Hindlimb muscle (tissue), 1 donor: ENCODE results near the gene AASDH. TPM values are rescaled to one million over a fixed set of nuclear protein-coding genes. Genes with fewer than 3 reads are reported as not detected.

ENCODE experiments used
- DNase-seq: peaks from one replicate; pipeline ENCODE4 v3.0.0-alpha.2; 2013
- polyA plus RNA-seq: library from polyadenylated mRNA; unstranded; fragments of 120-200 nt; gene quantifications from one replicate; pipeline ENCODE4 v1.2.1, GENCODE V29; 2013; ENCODE audit not compliant: insufficient read length

Gene AASDH
- 11.7 TPM for polyA plus RNA-seq

DNA sequence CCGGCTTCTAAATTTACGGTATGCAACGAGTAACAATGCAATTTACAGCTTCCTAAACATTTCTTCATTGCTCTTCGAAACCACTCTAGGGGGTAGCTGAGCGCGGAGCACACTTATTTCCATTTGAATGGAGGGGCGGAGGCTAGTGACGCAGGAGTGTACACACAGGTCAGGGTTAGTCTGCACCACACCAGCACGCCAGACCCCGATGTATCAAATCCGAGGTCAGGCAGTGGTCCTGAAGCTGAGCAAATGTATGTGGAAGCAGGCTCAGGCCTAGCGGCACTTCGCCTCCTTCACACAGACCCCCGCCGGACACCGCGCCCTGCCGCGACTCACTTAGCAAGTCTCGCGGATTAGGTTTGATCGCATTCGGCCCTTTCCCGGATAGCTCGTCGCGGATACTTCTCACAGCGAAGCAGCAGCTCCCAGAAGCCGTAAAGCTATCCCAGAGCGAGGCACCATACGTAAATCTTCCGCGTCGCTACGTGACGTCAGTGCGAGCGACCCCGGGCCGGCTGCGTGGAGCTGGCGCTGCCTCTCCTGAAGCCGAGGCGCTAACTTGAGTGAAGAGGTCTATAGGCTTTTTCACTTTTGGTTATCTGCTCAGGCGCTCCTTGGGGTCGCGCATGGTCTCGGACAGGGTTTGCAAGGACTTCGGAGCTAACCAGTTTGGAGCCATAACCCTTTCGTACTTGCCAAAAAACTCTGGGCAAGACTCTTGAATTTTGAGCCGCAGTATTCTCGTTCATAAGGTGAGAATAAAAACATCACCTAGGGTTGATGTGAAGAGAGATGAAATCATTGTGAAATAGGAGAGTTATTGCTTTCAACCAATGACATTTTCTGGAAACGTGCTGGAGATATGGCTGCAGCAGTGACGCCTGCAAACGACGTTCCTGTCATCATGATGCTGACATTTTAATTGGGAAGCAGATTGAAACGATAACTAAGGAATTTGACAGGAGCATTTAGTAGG, at the start of gene AASDH:
AASDH (minus strand) TSS at position 469 of the 979 bp plus-strand sequence. CDS start 3,192 bp downstream, outside the sequence.
- DNase-seq = peak; percentile 97

DNA sequence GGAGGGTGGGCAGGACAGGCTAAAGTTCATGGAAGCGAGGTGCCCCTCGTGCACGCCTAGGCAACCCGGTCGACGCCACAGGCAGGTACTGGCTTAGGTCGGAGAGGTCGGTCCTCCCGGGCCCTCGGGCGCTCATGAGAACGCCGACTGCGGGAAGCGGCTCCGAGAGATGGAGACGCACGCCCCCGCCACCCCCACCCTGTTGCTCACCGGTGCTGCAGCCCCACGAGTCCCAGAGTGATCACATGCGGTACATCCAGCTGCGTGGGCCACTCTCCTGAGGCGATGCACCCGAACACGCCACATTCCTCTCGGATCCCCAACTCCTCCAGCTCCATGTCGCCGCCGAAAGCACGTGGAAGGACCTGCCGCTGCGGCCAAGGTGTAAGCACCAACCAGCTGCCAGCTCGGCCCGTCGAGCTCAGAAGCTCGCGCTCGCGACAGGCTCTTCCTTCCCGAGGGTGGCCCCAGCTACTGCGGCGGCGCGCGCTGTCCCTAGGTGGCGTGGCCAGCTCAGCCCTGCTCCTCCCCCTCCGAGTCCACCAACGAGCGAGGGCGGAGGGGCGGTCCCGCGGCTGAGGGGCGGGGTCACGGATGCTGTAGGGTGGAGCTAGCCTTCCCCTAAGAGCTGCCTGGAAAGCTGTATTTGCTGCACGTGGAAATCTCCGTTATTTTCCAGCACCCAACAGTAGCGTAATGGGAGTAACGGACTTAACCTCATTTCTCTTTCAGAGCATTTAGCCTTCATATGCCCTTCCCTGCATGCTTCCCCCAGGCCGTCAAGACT, 48.0 kb upstream of the AASDH start, which contains the start of gene PPAT:
PPAT (minus strand) TSS at position 476 of the 787 bp plus-strand sequence; CDS start at position 338, 138 bp downstream.
- DNase-seq = peak; percentile 98

- DNase-seq = peak; percentile 36
Observed at GRCh38 chr4:56434599-56435139, 47.4 kb upstream of the AASDH start.

GRCh38 chr4:56433280-56433679, 46.0 kb upstream of the AASDH start:
- no peak for DNase-seq

DNA sequence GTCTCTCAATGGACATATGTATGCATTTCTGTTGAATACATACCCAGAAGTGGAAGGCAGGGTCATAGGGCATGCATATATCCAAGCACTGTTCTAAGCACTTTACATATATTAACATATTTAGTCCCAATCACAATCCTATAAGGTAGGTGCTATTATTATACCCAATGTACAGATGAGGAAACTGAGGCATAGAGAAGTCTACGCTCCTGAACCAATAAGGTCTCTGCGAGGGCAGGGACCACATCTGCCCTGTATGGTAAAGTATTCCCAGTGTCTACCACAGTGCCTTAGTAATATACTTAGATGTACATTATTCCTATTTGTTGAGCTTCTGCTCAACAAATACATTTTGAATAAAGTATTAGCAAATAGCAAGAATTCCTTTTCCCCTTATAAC, 42.9 kb upstream of the AASDH start:
- no peak for DNase-seq

- no peak for DNase-seq
Observed at GRCh38 chr4:56427179-56427578, 39.9 kb upstream of the AASDH start.

DNA sequence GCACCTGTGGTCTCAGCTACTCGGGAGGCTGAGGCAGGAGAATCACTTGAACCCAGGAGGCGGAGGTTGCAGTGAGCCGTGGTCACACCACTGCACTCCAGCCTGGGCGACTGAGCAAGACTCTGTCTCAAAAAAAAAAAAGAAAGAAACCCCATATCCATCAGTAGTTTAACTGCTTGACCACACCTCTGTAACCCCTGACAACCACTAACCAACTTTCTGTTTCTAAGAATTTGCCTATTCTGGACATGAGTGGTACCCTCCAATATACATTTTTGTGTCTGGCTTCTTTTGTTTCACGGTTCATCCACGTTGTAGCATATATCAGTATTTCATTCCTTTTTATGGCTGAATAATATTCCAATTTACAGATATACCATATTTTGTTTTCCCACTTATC, 39.0 kb upstream of the AASDH start:
- no peak for DNase-seq

DNA sequence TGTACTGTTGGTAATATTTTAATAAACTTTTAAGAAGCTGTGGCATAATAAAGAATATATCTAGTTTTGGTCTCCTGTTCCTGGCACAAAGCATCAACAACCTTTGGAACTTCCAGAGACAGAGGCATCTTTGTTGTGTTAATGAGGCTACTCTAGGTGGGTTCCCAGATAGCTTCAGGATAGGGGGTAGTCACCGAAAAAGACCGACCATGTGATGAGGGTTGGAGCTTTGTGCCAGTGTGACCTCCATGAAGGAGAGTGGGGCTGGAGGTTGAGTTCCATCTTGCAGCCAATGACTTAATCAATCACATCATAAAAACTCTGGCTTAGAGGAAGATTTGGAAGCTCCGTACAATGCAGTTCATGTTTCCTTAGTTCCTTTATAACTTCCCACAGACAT, 38.2 kb upstream of the AASDH start:
- DNase-seq = no peak

DNA sequence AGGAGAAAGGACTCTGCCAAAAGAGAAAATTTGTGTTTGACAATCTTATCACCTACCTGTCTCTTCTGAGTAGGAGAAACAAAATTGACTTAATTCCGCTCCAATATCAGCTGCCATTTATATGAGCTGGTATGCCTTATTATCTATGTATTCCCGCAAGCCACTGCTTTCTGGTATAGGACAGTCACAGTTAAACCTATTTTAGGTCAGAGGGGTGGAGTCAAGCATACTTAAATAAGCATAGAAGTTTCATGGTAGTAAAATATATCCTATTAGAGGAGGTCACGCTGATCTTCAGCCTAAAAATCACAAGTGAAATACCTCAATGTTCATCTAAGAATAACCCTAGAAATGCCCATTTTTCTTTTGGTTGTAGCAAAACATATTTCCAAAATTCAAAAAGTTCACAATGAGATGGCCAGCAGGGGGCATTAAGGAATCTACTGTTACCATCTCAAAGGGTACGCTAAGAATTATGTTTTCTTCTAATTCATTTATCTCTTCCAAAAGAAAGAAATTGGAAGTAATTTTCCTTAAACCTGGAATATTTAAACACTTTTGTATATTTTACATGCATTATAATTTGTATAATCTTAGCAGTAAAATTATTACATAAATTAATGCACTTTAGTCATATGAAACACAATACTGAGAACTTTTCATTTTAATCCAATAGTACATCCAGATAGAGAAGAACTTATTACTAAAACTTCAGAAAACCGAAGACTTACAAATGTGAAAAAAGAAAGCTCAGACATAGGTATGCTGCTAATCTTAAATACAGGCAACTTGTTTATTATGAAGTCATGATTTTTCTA, 37.6 kb upstream of the AASDH start:
- DNase-seq = peak; percentile 30

DNA sequence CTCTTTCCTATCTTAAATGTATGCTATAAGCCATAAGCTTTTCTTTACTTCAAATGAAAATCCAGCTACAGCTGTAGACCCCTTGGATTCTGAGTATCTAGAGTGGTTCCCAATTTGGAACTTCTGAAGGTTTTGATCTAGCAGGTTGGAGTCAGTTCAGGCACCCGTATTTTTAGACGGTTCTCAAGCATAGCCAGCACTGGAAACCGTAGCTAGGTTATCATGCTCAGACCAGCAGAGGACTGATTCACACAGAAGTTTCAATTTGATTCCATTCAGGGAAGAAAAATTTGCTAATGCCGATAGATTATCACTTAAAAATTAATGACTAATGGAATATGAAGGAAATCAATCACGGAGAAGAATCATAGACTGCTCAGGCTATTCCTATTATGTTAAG, 36.9 kb upstream of the AASDH start:
- no peak for DNase-seq

DNA sequence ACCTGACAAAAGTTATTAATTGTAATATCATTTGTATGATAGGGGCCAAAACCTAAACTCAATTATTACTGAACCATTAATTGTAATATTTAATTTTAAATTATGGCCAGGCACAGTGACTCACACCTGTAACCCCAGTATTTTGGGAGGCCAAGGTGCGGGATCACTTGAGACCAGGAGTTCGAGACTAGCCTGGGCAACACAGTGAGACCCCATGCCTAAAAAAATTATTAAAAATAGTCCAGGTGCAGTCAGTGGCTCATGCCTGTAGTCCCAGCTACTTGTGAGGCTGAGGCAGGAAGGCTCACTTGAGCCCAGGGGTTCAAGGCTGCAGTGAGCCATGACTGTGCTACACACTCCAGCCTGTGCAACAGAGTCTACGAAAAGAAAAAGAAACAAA, 30.1 kb upstream of the AASDH start:
- no peak for DNase-seq

DNA sequence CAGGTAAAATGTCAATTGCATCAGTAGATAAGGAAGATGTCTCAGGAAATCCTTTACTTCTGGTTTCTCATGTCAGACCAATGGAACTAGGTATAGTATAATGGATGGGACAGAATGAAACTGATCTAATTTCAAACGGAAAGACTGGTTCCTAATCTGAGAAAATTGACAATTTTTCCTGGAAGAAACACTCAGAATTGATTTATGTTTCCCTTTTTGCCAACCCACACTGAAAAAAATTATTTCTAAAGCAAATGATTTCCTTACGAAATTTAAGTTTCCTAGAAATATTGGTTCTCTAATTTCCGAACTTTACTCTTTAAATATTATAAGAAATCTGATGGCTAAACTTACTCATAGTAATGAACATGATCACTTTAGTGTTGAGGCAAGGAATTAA, 29.1 kb upstream of the AASDH start:
- DNase-seq = no peak

GRCh38 chr4:56414135-56414670, 26.9 kb upstream of the AASDH start:
- DNase-seq = no peak

DNA sequence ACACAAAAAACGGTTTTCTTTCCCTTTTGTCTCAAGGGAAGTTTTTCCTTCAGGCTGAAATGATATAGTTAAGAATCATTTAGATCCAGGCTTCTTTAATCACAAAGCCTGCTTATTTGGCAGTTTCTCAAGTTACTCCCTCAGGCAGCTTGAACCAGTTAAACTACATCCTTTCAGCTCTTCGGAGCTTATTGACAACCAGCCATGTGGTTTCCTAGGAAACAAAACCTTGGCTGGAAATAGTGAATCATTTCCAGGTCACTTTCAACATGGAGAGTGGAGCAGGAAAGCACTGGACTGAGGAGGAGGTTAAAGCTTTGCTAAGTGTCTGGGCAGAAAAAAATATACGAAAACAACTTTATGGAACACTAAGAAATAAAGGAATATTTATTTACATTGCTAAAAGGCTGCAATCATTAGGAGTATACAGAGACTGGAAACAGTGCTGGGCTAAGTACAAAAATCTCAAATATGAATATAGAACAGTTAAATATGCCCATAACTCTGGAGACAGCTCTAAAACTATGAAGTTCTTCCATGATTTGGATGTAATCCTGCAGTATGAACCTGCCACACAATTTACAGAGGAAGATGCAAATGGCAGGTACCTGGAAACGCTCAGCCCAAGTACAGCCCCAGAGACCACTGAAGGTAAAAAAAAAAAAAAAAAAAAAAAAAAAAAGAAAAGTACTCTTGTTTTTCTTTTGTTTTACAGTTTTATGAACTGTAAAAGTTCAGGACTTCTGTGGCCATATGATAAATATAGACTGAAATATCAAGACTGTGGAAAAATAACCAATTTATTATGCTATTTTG, 23.2 kb upstream of the AASDH start:
- DNase-seq = peak; percentile 96

DNA sequence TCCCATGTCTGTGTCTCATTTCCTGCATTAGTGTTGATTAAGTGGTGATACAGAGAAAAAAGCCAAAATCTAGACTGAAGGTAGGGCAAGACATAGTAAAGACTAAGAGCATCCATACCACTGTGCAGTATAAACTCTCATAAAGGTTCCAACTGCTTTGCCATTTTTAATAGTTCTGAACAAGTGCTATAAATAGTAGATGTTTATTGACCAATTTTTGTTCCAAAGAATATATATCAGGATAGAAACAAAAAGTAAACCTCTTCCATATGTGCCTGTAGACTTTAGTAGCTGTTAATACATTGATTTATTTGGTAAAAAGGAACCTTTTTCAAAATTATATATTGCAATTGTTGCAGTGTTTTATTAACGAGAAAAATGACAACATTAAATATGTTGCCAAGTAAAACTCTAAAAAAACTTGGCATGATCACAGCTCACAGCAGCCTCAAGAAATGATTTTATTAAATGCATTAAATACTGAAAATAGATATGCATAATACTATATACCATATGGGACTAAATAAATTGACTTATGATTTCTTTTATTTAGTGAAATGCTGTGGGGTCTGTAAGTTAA, 22.3 kb upstream of the AASDH start:
- DNase-seq = peak; percentile 16

DNA sequence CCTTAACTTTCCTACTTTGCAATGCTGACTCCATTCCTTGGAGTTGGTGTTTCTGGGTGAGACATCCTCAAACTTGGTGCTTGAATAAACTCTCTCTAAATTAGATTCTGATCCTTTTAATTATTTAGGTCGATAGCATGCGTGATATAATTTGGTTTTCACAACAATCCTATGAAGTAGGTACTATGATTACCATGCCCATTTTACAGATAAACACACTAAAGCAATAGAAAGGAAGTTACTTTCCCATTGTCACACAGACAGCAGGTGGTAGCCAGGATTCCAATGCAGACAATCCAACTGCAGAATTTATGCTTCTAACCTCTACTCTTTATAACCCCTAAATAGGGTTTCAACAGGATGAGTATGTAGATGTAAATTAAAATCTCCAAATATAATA, 21.7 kb upstream of the AASDH start:
- no peak for DNase-seq

DNA sequence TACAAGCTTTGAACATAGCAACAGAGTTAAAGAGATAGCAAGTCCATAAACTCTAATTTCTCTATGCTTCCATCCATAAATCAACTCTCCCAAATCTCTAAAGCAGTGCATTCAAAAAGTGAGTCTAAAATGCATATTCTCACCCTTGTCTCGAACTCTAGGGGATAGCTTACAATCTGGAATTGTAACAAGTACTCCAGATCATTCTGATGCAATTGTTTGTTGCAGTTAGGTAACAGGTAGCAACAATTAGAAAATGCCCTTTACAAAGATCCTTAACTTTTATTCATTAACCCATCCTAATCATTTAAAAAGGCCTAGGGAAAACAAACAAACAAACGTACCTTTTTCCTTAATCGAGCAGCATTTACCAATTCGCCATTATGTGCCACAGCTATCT, 18.9 kb upstream of the AASDH start:
- DNase-seq = no peak

DNA sequence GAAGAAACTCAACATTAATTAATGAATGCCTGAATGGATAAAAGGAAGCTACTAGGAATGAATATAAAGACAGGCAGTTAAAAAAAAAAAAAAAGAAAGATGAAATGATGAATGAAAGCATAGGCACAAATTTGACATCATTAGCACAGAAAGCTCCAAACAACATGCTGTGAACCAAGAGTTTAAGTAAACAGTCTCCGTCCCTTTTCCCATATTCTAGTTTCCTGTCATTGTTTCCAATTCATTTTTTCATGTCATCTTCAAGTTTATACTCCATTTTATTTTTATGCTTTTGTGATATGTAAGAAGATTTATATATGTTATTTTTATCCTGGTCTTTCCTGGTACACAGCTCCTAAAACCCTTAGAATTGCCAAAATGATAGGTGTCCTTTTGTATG, 17.7 kb upstream of the AASDH start:
- DNase-seq = no peak

DNA sequence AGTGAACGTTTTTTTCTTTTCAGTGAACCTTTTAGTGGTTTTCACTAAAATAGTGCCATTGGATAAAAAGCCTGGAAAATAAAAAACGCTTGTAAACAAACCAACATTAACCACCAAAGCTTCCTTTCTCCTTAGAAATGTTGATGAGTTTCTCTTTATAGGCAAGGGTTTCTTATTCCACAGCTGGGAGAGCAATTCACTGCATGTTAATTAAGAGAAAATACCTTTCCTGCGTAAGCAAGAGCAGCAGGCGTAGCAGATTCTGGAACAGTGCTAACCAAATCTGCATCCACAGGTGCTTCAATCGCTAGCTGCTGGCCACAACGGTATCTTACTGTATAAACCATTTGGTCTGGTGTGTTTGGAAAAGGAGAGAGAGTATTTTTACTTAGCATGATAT, 13.3 kb upstream of the AASDH start:
- no peak for DNase-seq

DNA sequence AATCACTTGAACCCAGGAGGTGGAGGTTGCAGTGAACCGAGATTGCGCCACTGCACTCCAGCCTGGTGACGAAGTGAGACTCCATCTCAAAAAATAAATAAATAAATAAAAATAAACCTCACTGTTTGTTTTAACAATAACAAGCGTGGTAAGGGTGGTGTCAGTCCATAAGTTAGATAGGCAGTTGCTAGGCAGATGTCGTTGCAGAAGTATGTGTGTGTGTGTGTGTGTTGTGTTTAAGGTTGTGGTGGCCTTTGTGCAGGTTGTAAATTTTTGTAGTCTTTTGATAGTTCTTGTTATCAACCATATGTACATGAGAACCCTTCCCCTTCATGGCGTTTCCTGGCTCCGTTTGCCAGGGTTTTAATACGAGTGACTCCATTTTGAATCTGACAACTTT, 4.0 kb upstream of the AASDH start:
- no peak for DNase-seq

GRCh38 chr4:56389558-56389957, 2.3 kb upstream of the AASDH start:
- DNase-seq = no peak
